Endodermal cell (in vitro differentiated cells): ENCODE data around the gene AP2S1. TPM values are rescaled to one million over a fixed set of nuclear protein-coding genes. Genes with fewer than 3 reads are reported as not detected.

Experiments used
- DNase-seq: peaks from one replicate; pipeline ENCODE4 v3.0.0-alpha.2; 2017
- H3K27ac ChIP-seq: 2 replicates; pipeline ENCODE4 v1.5.1; 2013; ENCODE audit warnings: mild to moderate bottlenecking, low read depth, low read length, moderate library complexity
- H3K27me3 ChIP-seq: 2 replicates; pipeline ENCODE4 v1.6.1; 2013; ENCODE audit warnings: mild to moderate bottlenecking, low read length, moderate library complexity; ENCODE audit not compliant: insufficient read depth, control insufficient read depth, poor library complexity, severe bottlenecking
- H3K36me3 ChIP-seq: 2 replicates; pipeline ENCODE4 v1.7.0; 2013; ENCODE audit warnings: mild to moderate bottlenecking, low read length, moderate library complexity; ENCODE audit not compliant: control insufficient read depth, insufficient read depth
- H3K4me1 ChIP-seq: one replicate; pipeline ENCODE4 v1.7.0; 2013; ENCODE audit warnings: low read length; ENCODE audit not compliant: control insufficient read depth, insufficient read depth
- H3K4me3 ChIP-seq: 2 replicates; pipeline ENCODE4 v1.5.1; 2013; ENCODE audit warnings: mild to moderate bottlenecking, low read length, moderate library complexity
- H3K9ac ChIP-seq: 2 replicates; pipeline ENCODE4 v1.6.1; 2013; ENCODE audit warnings: mild to moderate bottlenecking, low read length, moderate library complexity; ENCODE audit not compliant: poor library complexity, severe bottlenecking; ENCODE audit errors: extremely low read depth
- H3K9me3 ChIP-seq: 2 replicates; pipeline ENCODE4 v1.6.1; 2013; ENCODE audit warnings: mild to moderate bottlenecking, low read length, moderate library complexity; ENCODE audit not compliant: control insufficient read depth
- H3K27ac Mint-ChIP-seq: 2 replicates; pipeline ENCODE4 v1.8.0; 2020; ENCODE audit warnings: mixed read lengths
- H3K27me3 Mint-ChIP-seq: 2 replicates; pipeline ENCODE4 v1.8.0; 2021; ENCODE audit warnings: mild to moderate bottlenecking, mixed read lengths; ENCODE audit not compliant: insufficient read depth
- H3K36me3 Mint-ChIP-seq: 2 replicates; pipeline ENCODE4 v1.8.0; 2020; ENCODE audit warnings: low read depth, mixed read lengths
- H3K4me1 Mint-ChIP-seq: 2 replicates; pipeline ENCODE4 v1.8.0; 2020; ENCODE audit warnings: mixed read lengths
- H3K4me3 Mint-ChIP-seq: 2 replicates; pipeline ENCODE4 v1.8.0; 2020; ENCODE audit warnings: mild to moderate bottlenecking, moderate library complexity, mixed read lengths
- H3K9me3 Mint-ChIP-seq: 2 replicates; pipeline ENCODE4 v1.8.0; 2020; ENCODE audit warnings: mild to moderate bottlenecking, mixed read lengths
- CTCF ChIP-seq: fragments of 200-600 bp; sonication (generic); conservative IDR thresholded peaks from 2 replicates; pipeline ENCODE4 v1.5.0; 2021; ENCODE audit warnings: antibody characterized with exemption, mild to moderate bottlenecking
- WGBS, 2 experiments: methylation state at CpG; one replicate each; pipeline versions ENCODE4 v1.1.5 to v1.1.7; 2013; ENCODE audit warnings: missing lambda C conversion rate in 2 of 2, mixed read lengths in 1 of 2; ENCODE audit not compliant: insufficient coverage in 1 of 2, insufficient read length in 1 of 2; 5-methylcytosine and 5-hydroxymethylcytosine counted together
- total RNA-seq, 2 donors: library from RNA; stranded (reverse); fragmentation: NEBNext Ultra II Directional in 1 of 2; extraction: Animal tissue kit (Norgen Biotek cat#: 25700) in 1 of 2; gene quantifications; 2 replicates in 1 of 2; 3 replicates in 1 of 2; pipeline ENCODE4 v1.2.1, GENCODE V29; 2021

Gene AP2S1
- total RNA-seq, 2 donors from 2014 or later: 162 to 214 TPM

- H3K9me3 Mint-ChIP-seq: no peaks in the 10 kb centered on the region
- H3K4me3 Mint-ChIP-seq: no peak overlapping the region
- Histone ChIP-seq H3K27ac (no peak overlapping the region), H3K9ac (no peak overlapping the region), H3K27me3 (no peaks in the 10 kb centered on the region), H3K9me3 (no peaks in the 10 kb centered on the region), H3K4me3 (no peak overlapping the region), H3K4me1 (no peaks in the 10 kb centered on the region), H3K36me3 (peaks cover 46% of the 10 kb centered on the region)
- 94 to 96% methylated on average over 9 to 11 of the region's 11 CpGs for WGBS, 2 experiments
- no peak overlapping the region for H3K27ac Mint-ChIP-seq
- TF ChIP-seq CTCF: no peak
- H3K4me1 Mint-ChIP-seq: peaks cover 11% of the 10 kb centered on the region
- no peak for DNase-seq
- no peaks in the 10 kb centered on the region for H3K27me3 Mint-ChIP-seq
- peaks cover 29% of the 10 kb centered on the region for H3K36me3 Mint-ChIP-seq
These were observed 3.1 kb downstream of the AP2S1 start for GRCh38 chr19:46847528-46847927.

- Mint-ChIP-seq H3K27ac (peak overlapping the region; percentile 48), H3K9me3 (no peaks in the 10 kb centered on the region), H3K27me3 (no peaks in the 10 kb centered on the region), H3K4me3 (no peak overlapping the region), H3K36me3 (peaks cover 37% of the 10 kb centered on the region), H3K4me1 (peaks cover 11% of the 10 kb centered on the region)
- no peaks in the 10 kb centered on the region for H3K9me3 ChIP-seq
- WGBS, 2 experiments: 96 to 98% methylated on average over 9 to 19 of the region's 19 CpGs
- TF ChIP-seq CTCF: no peak
- H3K9ac ChIP-seq: no peak overlapping the region
- no peaks in the 10 kb centered on the region for H3K27me3 ChIP-seq
- H3K36me3 ChIP-seq: peaks cover 54% of the 10 kb centered on the region
- no peak overlapping the region for H3K27ac ChIP-seq
- H3K4me1 ChIP-seq: no peaks in the 10 kb centered on the region
- no peak overlapping the region for H3K4me3 ChIP-seq
- no peak for DNase-seq
These were observed 4.6 kb downstream of the AP2S1 start for GRCh38 chr19:46845959-46846459.

GRCh38 chr19:46844067-46844489 is 6.6 kb downstream of the AP2S1 start:
- no peak for DNase-seq
- Histone ChIP-seq H3K27me3 (no peaks in the 10 kb centered on the region), H3K9ac (no peak overlapping the region), H3K27ac (no peak overlapping the region), H3K4me1 (no peaks in the 10 kb centered on the region), H3K4me3 (no peak overlapping the region), H3K36me3 (peaks cover 67% of the 10 kb centered on the region), H3K9me3 (no peaks in the 10 kb centered on the region)
- H3K27ac Mint-ChIP-seq: peak overlapping the region; percentile 33
- no peaks in the 10 kb centered on the region for H3K9me3 Mint-ChIP-seq
- H3K27me3 Mint-ChIP-seq: no peaks in the 10 kb centered on the region
- no peak overlapping the region for H3K4me3 Mint-ChIP-seq
- H3K4me1 Mint-ChIP-seq: peaks cover under 1% of the 10 kb centered on the region
- peaks cover 44% of the 10 kb centered on the region for H3K36me3 Mint-ChIP-seq
- TF ChIP-seq CTCF: no peak
- whole genome bisulfite sequencing, 2 experiments: 87% methylated on average over 8 to 9 of the region's 9 CpGs
